PC-9 (cell line): ENCODE measurements around the gene HAGHL.

Experiments used
- CTCF ChIP-seq: fragments of 200-600 bp; sonication (generic); conservative IDR thresholded peaks from 2 replicates; pipeline ENCODE4 v1.6.1; 2017; ENCODE audit warnings: mixed run types, antibody characterized with exemption, mild to moderate bottlenecking, moderate library complexity
- EZH2 ChIP-seq: fragments of 200-600 bp; sonication (generic); IDR thresholded peaks from 2 replicates; pipeline ENCODE4 v1.8.0; 2017; ENCODE audit warnings: antibody characterized with exemption, low read depth

- TF ChIP-seq CTCF: no peak
- no peak for TF ChIP-seq EZH2
These were observed 4.0 kb downstream of the HAGHL start for GRCh38 chr16:730666-731509.
